Measurements from ENCODE around the gene RAP1GDS1. TPM values are rescaled to one million over a fixed set of nuclear protein-coding genes. Genes with fewer than 3 reads are reported as not detected.

RAP1GDS1 gene
- total RNA-seq, 4 donors from 2014 or later, result 19.4 to 38.0 (median 33.9) TPM

DNA sequence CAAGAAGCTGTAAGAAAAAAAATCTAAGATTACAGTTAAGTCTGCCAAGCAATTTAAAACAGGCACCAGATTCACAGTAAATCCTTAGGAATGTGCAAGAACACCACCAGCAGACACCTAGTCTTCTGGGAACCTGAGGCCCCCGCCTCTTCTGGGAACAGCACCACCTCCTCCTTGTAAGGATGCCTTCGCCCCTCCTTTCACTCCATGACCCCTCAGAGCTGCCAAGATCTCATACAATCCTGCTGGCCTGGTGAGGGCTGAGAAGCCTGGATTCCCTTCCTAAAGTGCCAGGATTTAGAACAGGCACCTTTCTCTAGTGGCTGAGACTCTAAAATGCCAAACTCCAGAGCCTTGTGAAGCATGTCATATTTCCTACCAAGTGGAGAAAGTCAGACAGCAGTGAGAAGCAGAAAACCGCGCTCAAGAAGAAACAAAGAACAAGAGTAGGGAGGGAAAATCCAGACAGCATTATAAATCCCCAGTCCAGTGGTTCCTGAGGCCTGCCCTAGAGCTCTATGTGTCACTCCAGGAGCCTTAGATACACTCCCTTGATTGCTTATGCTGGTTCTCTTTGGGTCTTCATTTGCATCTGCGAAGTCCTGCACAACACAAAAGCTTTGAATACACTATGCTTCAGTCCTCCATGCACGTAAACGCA lies 230.8 kb downstream of the RAP1GDS1 start:
- no peak for DNase-seq

DNA sequence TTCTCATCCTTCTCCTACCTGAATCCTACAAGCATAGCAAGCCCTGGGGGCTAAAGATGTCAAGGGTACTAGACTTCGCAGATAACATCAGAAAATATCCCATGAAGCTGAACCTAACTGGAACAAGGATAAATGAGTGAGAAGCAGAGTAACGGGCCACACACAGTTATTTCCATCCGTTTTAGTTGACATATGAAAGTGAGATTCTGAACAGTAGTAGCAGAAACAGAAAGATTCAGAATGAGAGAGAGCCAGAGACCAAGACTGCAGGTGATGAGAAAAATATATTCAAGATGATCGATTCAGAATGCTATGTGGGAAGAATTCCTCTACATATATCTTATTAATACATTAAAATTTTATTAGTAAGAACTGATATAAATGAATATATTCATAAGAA lies 232.1 kb downstream of the RAP1GDS1 start:
- H3K27me3 ChIP-seq, result no peaks in the 10 kb centered on the region
- H3K27ac ChIP-seq, result no peak overlapping the region
- peaks cover 0 to 4% (median 0%) of the 10 kb centered on the region in 3 donors for H3K36me3 ChIP-seq
- H3K4me3 ChIP-seq, result no peak overlapping the region
- 63 to 85% methylated on average over 4 of the region's 4 CpGs for WGBS, 2 donors
- peaks cover 0 to 20% (median 3%) of the 10 kb centered on the region in 3 donors for H3K4me1 ChIP-seq
- H3K9me3 ChIP-seq, result no peaks in the 10 kb centered on the region
- intact Hi-C loops (cut with DNase I), result no loop called here
- TF ChIP-seq, protein P1, sequence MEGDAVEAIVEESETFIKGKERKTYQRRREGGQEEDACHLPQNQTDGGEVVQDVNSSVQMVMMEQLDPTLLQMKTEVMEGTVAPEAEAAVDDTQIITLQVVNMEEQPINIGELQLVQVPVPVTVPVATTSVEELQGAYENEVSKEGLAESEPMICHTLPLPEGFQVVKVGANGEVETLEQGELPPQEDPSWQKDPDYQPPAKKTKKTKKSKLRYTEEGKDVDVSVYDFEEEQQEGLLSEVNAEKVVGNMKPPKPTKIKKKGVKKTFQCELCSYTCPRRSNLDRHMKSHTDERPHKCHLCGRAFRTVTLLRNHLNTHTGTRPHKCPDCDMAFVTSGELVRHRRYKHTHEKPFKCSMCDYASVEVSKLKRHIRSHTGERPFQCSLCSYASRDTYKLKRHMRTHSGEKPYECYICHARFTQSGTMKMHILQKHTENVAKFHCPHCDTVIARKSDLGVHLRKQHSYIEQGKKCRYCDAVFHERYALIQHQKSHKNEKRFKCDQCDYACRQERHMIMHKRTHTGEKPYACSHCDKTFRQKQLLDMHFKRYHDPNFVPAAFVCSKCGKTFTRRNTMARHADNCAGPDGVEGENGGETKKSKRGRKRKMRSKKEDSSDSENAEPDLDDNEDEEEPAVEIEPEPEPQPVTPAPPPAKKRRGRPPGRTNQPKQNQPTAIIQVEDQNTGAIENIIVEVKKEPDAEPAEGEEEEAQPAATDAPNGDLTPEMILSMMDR (IDR thresholded peaks at IDR 0.05), result no peak
- DNase-seq, result no peak

More for the DNA sequence above, 230.8 kb downstream of the RAP1GDS1 start:
- TF ChIP-seq, protein P1 (IDR thresholded peaks at IDR 0.05), result no peak
- TF ChIP-seq POLR2A (IDR thresholded peaks at IDR 0.05), result no peak
- H3K4me1 ChIP-seq, result peaks cover 0 to 20% (median 3%) of the 10 kb centered on the region in 3 donors
- intact Hi-C loops (cut with DNase I), result no loop called here
- peak overlapping the region in 1 of 4 donors; percentile 5 for H3K27ac ChIP-seq
- no peaks in the 10 kb centered on the region for H3K36me3 ChIP-seq
- no peaks in the 10 kb centered on the region for H3K27me3 ChIP-seq
- H3K9me3 ChIP-seq, result no peaks in the 10 kb centered on the region
- 77 to 79% methylated on average over 6 of the region's 7 CpGs for WGBS, 2 donors
- no peak overlapping the region for H3K4me3 ChIP-seq

Other genes starting within 250 kb of the RAP1GDS1 start
- gene STPG2, start 117.9 kb upstream of the RAP1GDS1 start, total RNA-seq, result under 1 TPM in 1 of 4 donors, not detected in 3; 0.31 TPM